Vagina (tissue), 2 donors: Measurements from ENCODE around the gene UTRN. TPM values are rescaled to one million over a fixed set of nuclear protein-coding genes. Genes with fewer than 3 reads are reported as not detected.

Experiments
- DNase-seq, 2 donors: peaks; one replicate each; pipeline ENCODE4 v3.0.0-alpha.2; 2017; ENCODE audit errors: extremely low spot score in 2 of 2
- H3K27ac ChIP-seq: fragments of 200-600 bp; sonication (generic); one replicate; pipeline ENCODE4 v1.5.1; 2019
- H3K27me3 ChIP-seq: fragments of 200-600 bp; sonication (generic); one replicate; pipeline ENCODE4 v1.5.1; 2019
- H3K36me3 ChIP-seq, 2 donors: fragments of 200-600 bp; sonication (generic); one replicate each; pipeline ENCODE4 v1.5.1; 2017 to 2019
- H3K4me1 ChIP-seq: fragments of 200-600 bp; sonication (generic); one replicate; pipeline ENCODE4 v1.5.1; 2019
- H3K4me3 ChIP-seq, 2 donors: fragments of 200-600 bp; sonication (generic); 1 replicate in 1 of 2; 2 replicates in 1 of 2; pipeline ENCODE4 v1.5.1; 2016 to 2019
- H3K9me3 ChIP-seq: fragments of 200-600 bp; sonication (generic); one replicate; pipeline ENCODE4 v1.5.1; 2019
- POLR2A ChIP-seq, 2 donors: fragments of 450-650 bp; IDR thresholded peaks; one replicate each; pipeline ENCODE4 v1.6.1; 2017; ENCODE audit warnings: antibody characterized with exemption in 2 of 2, mild to moderate bottlenecking in 2 of 2, moderate library complexity in 2 of 2
- POLR2AphosphoS5 ChIP-seq, 2 donors: sonication (generic); formaldehyde crosslinking; IDR thresholded peaks; one replicate each; pipeline ENCODE4 v1.9.0; 2017; ENCODE audit warnings: antibody characterized with exemption in 2 of 2, mild to moderate bottlenecking in 2 of 2, low read depth in 1 of 2; ENCODE audit not compliant: insufficient read depth in 1 of 2
- intact Hi-C: fragments of 100-400 bp; cut with DNase I; formaldehyde crosslinking; loops from one replicate; pipeline ENCODE4 v1.15.1; 2023
- total RNA-seq: library from RNA; depleted of rRNA; stranded (reverse); fragments of >200 nt; gene quantifications from one replicate; pipeline ENCODE4 v1.2.3, GENCODE V29; 2016
- TF ChIP-seq, protein P1 (sequence below), 3 experiments: fragments of 450-650 bp in 2 of 3; fragments of 200-600 bp in 1 of 3; sonication (generic) in 1 of 3; IDR thresholded peaks; one replicate each; pipeline ENCODE4 v1.5.1; 2017 to 2019; ENCODE audit warnings: antibody characterized with exemption in 3 of 3, mild to moderate bottlenecking in 2 of 3, moderate library complexity in 2 of 3

The UTRN gene
- total RNA-seq, 1 donor from 2014 or later: 160 TPM

DNA sequence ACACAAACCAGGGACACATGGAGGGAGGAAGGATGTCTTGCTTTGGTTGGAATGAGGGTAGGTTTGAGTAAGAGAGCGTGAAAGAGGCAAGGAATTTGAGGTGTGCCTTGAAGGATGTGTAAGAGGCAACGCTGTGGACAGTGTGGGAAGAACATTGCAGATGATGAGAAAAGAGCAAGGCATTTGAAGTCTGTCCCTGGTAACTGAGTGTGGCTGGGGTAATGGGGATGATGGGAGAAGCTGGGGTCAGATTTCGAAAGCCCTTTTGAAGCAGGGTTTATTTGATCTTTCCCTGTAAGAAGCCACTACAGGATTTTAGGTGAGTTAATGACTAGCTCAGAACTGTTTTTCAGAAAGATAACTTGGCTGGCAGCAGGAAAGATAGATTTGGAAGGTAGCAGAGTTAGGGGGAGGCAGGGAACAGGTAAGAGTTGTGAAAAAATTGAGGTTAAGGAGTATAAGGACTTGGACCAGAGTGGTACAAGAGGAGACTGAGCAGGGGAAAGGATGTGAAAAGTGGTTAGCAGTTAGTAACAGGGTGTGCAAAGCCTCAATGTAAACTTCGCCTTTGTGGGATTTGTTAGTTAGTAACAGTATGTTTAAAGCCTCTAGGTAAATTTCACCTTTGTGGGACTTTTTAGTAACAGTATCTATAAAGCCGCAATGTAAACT lies 17.7 kb downstream of the UTRN start:
- no peak overlapping the region for H3K27ac ChIP-seq
- DNase-seq: no peak
- TF ChIP-seq POLR2AphosphoS5 (IDR thresholded peaks at IDR 0.05; ENCODE audit: insufficient read depth in 1 of 2, low read depth in 1 of 2): no peak
- TF ChIP-seq, protein P1, sequence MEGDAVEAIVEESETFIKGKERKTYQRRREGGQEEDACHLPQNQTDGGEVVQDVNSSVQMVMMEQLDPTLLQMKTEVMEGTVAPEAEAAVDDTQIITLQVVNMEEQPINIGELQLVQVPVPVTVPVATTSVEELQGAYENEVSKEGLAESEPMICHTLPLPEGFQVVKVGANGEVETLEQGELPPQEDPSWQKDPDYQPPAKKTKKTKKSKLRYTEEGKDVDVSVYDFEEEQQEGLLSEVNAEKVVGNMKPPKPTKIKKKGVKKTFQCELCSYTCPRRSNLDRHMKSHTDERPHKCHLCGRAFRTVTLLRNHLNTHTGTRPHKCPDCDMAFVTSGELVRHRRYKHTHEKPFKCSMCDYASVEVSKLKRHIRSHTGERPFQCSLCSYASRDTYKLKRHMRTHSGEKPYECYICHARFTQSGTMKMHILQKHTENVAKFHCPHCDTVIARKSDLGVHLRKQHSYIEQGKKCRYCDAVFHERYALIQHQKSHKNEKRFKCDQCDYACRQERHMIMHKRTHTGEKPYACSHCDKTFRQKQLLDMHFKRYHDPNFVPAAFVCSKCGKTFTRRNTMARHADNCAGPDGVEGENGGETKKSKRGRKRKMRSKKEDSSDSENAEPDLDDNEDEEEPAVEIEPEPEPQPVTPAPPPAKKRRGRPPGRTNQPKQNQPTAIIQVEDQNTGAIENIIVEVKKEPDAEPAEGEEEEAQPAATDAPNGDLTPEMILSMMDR (IDR thresholded peaks at IDR 0.05): no peak
- TF ChIP-seq POLR2A (IDR thresholded peaks at IDR 0.05): no peak

DNA sequence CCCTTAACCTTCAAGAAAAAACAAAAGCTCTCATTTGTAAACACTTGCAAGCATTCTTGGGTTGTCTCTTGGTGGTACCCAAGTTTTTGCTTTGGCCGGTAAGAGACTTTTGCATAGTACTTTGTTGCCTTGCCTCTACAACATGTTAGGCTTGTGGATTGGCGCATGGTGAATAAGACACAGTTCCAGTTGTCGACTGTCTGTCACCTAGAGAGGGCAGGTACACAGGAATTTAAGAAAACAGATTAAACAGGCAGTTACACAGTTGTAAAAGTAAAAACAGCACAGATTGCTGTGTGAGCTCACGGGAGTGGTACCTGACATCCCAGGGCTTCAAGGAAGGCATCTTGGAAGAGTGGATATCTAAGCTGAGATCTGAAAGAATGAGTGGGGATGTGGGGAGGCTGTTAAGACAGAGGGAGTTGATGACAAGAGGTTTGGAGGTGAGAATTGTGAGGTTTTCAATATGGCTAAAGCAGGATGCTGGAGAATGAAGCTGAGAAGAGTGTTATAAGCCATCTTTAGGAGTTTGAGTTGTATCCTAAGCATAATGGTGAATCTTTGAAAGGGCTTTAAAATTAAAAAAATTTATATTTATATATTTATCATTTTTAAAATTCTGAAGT lies 19.2 kb downstream of the UTRN start:
- Histone ChIP-seq H3K4me1 (peaks cover 7% of the 10 kb centered on the region), H3K4me3 (no peak overlapping the region), H3K27ac (no peak overlapping the region), H3K27me3 (no peaks in the 10 kb centered on the region), H3K9me3 (no peaks in the 10 kb centered on the region), H3K36me3 (no peaks in the 10 kb centered on the region)
- no peak for DNase-seq
- TF ChIP-seq, protein P1 (IDR thresholded peaks at IDR 0.05): no peak
- TF ChIP-seq POLR2AphosphoS5 (IDR thresholded peaks at IDR 0.05; ENCODE audit: insufficient read depth in 1 of 2, low read depth in 1 of 2) (no peak), POLR2A (IDR thresholded peaks at IDR 0.05) (no peak)
- intact Hi-C loops: no loop called here

More for the DNA sequence above, 17.7 kb downstream of the UTRN start:
- H3K4me3 ChIP-seq: no peak overlapping the region
- H3K9me3 ChIP-seq: no peaks in the 10 kb centered on the region
- intact Hi-C loops: no loop called here
- no peaks in the 10 kb centered on the region for H3K36me3 ChIP-seq
- H3K4me1 ChIP-seq: peaks cover 21% of the 10 kb centered on the region
- H3K27me3 ChIP-seq: no peaks in the 10 kb centered on the region

DNA sequence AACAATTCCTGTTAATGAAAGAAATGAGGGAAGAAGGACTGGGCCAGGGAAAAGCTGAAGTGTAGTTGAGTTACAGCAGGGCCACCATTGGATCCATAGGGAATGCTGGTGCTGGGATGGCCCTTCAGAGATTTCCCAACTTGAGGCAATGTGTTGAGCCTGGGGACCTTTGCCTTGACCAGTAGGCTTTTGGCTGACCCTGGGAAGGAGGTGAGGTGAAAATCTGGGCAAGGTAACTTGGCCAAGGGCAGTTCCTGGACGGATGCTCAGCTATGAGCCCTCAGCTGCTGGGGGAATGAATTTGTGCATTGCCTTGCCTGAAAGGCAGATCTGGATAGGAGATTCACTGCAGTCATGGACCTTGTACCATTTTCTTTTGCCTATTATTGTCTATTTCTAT lies 20.4 kb downstream of the UTRN start:
- H3K4me3 ChIP-seq: no peak overlapping the region
- H3K4me1 ChIP-seq: peaks cover 13% of the 10 kb centered on the region
- TF ChIP-seq POLR2A (IDR thresholded peaks at IDR 0.05) (no peak), POLR2AphosphoS5 (IDR thresholded peaks at IDR 0.05; ENCODE audit: insufficient read depth in 1 of 2, low read depth in 1 of 2) (no peak)
- TF ChIP-seq, protein P1 (IDR thresholded peaks at IDR 0.05): no peak
- H3K9me3 ChIP-seq: no peaks in the 10 kb centered on the region
- H3K27me3 ChIP-seq: no peaks in the 10 kb centered on the region
- intact Hi-C loops: no loop called here
- no peaks in the 10 kb centered on the region for H3K36me3 ChIP-seq
- DNase-seq: no peak
- H3K27ac ChIP-seq: no peak overlapping the region

- no peaks in the 10 kb centered on the region for H3K36me3 ChIP-seq
- TF ChIP-seq, protein P1 (IDR thresholded peaks at IDR 0.05): no peak
- no peak for TF ChIP-seq POLR2AphosphoS5 (IDR thresholded peaks at IDR 0.05; ENCODE audit: insufficient read depth in 1 of 2, low read depth in 1 of 2)
- TF ChIP-seq POLR2A (IDR thresholded peaks at IDR 0.05): no peak
- peaks cover 17% of the 10 kb centered on the region for H3K4me1 ChIP-seq
- no peak for DNase-seq
- H3K27me3 ChIP-seq: no peaks in the 10 kb centered on the region
- H3K4me3 ChIP-seq: no peak overlapping the region
- H3K9me3 ChIP-seq: no peaks in the 10 kb centered on the region
- H3K27ac ChIP-seq: no peak overlapping the region
- intact Hi-C loops: no loop called here
These were observed 20.9 kb downstream of the UTRN start for GRCh38 chr6:144305985-144306384.

DNA sequence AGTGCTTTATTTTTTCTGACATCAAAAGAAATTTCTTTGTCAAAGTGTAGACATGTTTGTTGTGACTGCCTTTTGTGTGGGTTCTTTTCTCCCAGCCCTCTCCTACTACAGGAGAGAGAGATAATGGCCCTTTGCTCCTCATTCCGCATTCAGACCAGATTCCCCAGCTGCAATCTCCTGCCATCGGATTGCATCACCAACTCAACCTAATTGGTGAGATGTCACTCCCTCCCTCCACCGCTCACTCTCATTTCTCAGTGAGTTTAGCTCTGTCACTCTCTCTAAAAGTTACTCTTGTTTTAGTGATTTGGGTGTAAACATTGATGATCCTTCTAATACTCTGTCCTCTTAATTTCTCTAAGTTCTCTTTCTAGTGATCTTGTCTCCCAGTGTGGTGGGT lies 22.7 kb downstream of the UTRN start:
- Histone ChIP-seq H3K27ac (no peak overlapping the region), H3K4me1 (peaks cover 19% of the 10 kb centered on the region), H3K4me3 (no peak overlapping the region), H3K36me3 (no peaks in the 10 kb centered on the region), H3K27me3 (no peaks in the 10 kb centered on the region), H3K9me3 (no peaks in the 10 kb centered on the region)
- TF ChIP-seq POLR2AphosphoS5 (IDR thresholded peaks at IDR 0.05; ENCODE audit: insufficient read depth in 1 of 2, low read depth in 1 of 2) (no peak), POLR2A (IDR thresholded peaks at IDR 0.05) (no peak)
- TF ChIP-seq, protein P1 (IDR thresholded peaks at IDR 0.05): no peak
- intact Hi-C loops: no loop called here
- DNase-seq: no peak
